Left kidney (tissue), 8 donors: ENCODE measurements around the gene ROBO2. TPM values are rescaled to one million over a fixed set of nuclear protein-coding genes. Genes with fewer than 3 reads are reported as not detected.
A peak's percentile ranks its signal among the peaks of the same experiment; 100 is the strongest.

Experiments
- DNase-seq: peaks from one replicate; pipeline ENCODE4 v3.0.0-alpha.2; 2013
- long read RNA-seq, 8 donors: transcript quantifications; one replicate each; lab custom pipeline, GENCODE V29; 2026
- polyA plus RNA-seq: library from polyadenylated mRNA; unstranded; fragments of 120-200 nt; gene quantifications from one replicate; pipeline ENCODE4 v1.2.1, GENCODE V29; 2013; ENCODE audit not compliant: insufficient read length

The ROBO2 gene, protein sequence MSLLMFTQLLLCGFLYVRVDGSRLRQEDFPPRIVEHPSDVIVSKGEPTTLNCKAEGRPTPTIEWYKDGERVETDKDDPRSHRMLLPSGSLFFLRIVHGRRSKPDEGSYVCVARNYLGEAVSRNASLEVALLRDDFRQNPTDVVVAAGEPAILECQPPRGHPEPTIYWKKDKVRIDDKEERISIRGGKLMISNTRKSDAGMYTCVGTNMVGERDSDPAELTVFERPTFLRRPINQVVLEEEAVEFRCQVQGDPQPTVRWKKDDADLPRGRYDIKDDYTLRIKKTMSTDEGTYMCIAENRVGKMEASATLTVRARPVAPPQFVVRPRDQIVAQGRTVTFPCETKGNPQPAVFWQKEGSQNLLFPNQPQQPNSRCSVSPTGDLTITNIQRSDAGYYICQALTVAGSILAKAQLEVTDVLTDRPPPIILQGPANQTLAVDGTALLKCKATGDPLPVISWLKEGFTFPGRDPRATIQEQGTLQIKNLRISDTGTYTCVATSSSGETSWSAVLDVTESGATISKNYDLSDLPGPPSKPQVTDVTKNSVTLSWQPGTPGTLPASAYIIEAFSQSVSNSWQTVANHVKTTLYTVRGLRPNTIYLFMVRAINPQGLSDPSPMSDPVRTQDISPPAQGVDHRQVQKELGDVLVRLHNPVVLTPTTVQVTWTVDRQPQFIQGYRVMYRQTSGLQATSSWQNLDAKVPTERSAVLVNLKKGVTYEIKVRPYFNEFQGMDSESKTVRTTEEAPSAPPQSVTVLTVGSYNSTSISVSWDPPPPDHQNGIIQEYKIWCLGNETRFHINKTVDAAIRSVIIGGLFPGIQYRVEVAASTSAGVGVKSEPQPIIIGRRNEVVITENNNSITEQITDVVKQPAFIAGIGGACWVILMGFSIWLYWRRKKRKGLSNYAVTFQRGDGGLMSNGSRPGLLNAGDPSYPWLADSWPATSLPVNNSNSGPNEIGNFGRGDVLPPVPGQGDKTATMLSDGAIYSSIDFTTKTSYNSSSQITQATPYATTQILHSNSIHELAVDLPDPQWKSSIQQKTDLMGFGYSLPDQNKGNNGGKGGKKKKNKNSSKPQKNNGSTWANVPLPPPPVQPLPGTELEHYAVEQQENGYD (N-terminal part only)
- 106 TPM for polyA plus RNA-seq
- long read RNA-seq, donor 1, full-length matches to known transcripts = 5 of 39 reads
- long read RNA-seq, donor 1, partial matches to known transcripts = 34 of 39 reads
- long read RNA-seq, donor 1, other reads (novel, unspliced or antisense) = 0 of 39 reads
- long read RNA-seq, donor 2, full-length matches to known transcripts = 2 of 39 reads
- long read RNA-seq, donor 2, partial matches to known transcripts = 37 of 39 reads
- long read RNA-seq, donor 2, other reads (novel, unspliced or antisense) = 0 of 39 reads
- long read RNA-seq, donor 3, full-length matches to known transcripts = 3 of 35 reads
- long read RNA-seq, donor 3, partial matches to known transcripts = 32 of 35 reads
- long read RNA-seq, donor 3, other reads (novel, unspliced or antisense) = 0 of 35 reads
- long read RNA-seq, donor 4 = 0 reads
- long read RNA-seq, donor 5, full-length matches to known transcripts = 3 of 10 reads
- long read RNA-seq, donor 5, partial matches to known transcripts = 7 of 10 reads
- long read RNA-seq, donor 5, other reads (novel, unspliced or antisense) = 0 of 10 reads
- long read RNA-seq, donor 6, partial matches to known transcripts = 23 of 24 reads
- long read RNA-seq, donor 6, other reads (novel, unspliced or antisense) = 0 of 24 reads
- long read RNA-seq, donor 7, full-length matches to known transcripts = 7 of 67 reads
- long read RNA-seq, donor 7, partial matches to known transcripts = 60 of 67 reads
- long read RNA-seq, donor 7, other reads (novel, unspliced or antisense) = 0 of 67 reads
- long read RNA-seq, donor 8, partial matches to known transcripts = 9 of 10 reads
- long read RNA-seq, donor 8, other reads (novel, unspliced or antisense) = 0 of 10 reads

DNA sequence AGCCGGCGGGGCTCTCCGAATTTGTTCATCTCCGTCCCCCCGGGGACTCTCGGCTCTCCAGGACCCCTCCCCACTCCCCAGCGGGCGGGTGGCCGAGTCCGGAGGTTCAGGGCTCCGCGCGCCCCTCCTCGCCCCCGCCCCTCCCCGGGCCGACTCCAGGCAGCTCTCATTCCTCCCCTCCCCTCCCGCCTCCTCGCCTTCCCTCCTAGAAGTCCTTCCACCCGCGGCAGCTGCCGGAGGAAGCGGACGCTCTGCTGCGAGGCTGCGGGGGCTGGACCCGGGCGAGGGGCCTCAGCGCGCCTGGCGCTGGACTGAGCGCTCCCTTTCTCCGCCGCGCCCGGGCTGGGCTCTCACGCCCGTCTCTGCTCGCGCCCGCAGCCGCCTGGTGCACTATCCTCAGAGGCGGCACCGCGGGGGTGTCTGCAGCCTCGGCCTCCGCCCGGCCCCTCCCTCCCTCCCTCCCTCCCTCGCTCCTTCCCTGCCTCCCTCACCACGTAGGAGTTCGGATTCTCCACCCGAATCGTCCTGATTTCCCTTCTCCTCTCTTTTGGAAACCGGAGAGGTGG is at the start of gene ROBO2:
TSS of gene ROBO2 (plus strand) at position 494 of the 566 bp plus-strand sequence. CDS start 687 bp downstream, outside the sequence.
- DNase-seq = peak; percentile 77

- DNase-seq = no peak
Observed at GRCh38 chr3:76990606-76991005, 49.3 kb upstream of the ROBO2 start.

- no peak for DNase-seq
Observed at GRCh38 chr3:76991165-76991564, 48.7 kb upstream of the ROBO2 start.

DNA sequence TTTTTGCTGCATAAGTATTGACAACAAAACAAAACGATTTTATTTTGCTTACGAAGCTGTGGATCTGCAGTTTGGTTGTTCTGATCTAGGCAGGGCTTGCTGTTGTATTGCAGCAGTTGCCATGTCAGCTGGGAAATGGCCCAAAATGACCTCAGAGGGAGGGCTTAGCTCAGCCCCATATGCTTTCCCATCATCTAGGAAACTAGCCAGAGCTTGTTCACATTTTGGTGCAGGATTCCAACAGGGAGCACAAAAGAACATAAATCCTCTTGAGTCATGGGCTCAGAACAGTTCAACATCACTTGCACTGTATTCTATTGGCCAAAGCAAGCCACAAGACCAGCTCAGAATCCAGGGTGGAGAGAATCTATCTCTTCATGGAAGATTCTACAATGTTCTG is 42.2 kb upstream of the ROBO2 start:
- DNase-seq = no peak

GRCh38 chr3:76998555-76998954 is 41.3 kb upstream of the ROBO2 start:
- no peak for DNase-seq

DNA sequence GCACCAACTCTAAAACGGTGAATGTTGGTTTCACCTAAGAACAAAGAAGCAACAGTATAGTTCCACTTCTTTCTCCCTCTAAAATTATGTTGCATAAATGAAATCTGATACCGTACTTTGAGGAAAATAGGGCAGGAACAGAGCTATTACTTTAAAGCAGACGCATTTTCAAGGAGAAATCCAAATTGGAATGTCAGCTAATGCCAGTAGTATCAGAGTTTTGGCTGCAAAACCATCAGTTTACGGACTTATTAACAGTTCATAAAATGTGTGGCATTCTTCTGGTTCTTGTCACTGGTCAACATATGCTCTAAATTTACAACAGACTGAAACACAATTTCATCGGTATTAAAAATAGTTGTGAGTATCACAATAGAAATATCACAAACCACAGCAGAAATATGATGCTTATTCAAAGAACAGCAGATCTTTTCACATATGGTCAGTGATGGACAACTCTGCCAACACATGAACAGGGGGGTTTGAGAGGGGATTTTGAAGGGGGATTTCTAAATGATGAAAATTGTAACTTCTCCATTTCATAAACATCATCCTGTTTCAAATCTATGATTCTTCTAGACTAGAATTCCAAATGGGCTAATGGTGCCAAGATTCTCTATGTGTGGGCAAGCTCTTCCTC is 38.7 kb upstream of the ROBO2 start:
- DNase-seq = no peak

DNA sequence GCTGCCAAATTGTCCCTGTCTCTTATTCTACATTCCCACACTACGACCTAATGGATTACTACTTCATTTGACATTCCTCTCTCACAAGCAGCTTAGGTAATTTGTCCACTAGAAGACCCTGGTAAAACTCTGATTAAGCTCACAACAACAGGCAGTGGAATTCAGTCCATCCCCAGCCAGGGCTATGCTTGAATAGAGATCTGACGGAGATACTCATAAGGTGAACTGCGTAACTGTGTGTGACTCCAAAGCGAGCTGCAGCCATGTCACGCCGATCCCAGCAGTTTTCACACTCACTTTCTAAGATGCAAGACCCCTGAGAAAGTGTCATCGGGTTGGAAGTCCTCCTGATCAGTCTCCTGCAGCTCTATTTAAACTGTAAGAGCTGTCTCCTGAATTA is 25.7 kb upstream of the ROBO2 start:
- DNase-seq = no peak

GRCh38 chr3:77025471-77025870 is 14.4 kb upstream of the ROBO2 start:
- no peak for DNase-seq

DNA sequence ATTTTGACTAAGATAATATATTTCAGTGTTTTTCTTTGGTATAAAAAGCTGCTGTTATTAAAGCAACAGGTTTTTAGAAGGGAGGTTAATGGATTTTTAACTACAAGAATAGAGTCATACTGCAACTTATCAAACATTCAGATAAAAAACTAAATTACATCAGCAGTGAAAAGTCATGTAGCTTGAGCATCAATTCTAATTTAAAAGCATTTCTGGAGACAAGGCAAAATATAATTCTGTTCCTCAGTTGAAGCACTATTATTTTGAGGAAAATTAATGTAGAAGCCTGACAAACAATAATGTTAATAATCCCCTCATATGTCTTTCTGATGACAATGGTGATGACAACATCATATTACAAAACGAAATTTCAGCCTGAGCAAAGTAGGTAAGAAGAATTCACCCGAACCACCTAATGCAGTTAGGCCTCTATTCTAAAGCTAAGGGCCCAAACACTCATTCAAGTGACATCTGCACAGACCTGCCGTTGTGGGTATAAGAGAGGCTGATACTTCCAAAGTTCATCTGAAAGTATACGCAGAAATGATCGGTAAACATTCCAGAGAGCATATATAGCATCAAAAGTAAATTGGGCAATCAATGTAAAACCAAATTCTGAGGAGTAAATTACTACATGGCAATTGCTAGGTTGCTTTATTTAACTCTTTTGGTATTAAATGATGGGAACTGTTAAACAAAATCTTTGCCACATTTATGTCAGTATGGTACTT is 12.8 kb upstream of the ROBO2 start:
- no peak for DNase-seq

GRCh38 chr3:77028005-77028404 is 11.9 kb upstream of the ROBO2 start:
- DNase-seq = no peak

- peak; percentile 92 for DNase-seq
Observed at GRCh38 chr3:77038468-77038929, 1.4 kb upstream of the ROBO2 start.

GRCh38 chr3:77038930-77039605 is 831 bp upstream of the ROBO2 start:
- peak; percentile 71 for DNase-seq

- peak; percentile 39 for DNase-seq
Observed at GRCh38 chr3:77040216-77040615, 317 bp downstream of the ROBO2 start.

DNA sequence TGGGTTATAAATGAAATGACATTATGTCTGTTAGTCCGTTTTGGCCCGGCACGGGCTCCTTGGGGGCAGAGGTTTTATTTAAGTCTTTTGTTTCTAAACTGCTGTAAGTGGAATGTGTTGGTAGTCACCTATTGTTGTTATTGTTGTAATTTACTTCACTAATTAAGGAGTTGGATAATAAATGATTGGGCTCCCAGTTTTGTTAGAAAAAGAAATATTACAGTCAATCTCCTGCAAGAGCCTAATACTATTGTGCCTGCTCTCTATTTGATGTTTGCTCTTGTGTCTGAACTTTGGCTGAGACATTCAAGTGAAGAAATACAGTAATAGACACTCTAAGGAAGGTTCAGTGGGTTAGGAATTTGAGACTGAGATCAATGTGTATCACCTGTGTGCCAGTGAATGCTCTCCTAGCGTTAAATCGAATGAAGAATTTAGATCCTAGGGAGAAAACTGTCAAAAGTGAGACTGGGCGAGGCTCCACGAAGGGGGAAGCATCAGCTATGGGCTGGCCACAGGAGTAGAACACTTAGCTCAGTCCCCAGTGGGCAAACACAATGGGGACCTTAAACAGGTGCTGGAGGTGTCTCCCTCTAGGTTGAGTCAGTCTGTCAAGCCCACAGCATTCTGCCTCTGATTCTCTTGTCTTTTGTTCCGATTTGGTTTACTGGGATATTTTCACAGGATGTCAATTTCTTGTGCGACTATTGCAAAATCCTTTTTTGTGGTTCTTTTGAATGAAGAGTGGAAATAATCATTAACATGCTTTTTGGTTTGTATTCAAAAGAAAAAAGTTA is 1.2 kb downstream of the ROBO2 start:
- DNase-seq = no peak

GRCh38 chr3:77041811-77042210 is 1.9 kb downstream of the ROBO2 start:
- no peak for DNase-seq

- no peak for DNase-seq
Observed at GRCh38 chr3:77042343-77042742, 2.4 kb downstream of the ROBO2 start.

- DNase-seq = peak; percentile 57
Observed at GRCh38 chr3:77042882-77043281, 3.0 kb downstream of the ROBO2 start.
